Muscle of arm (tissue), 12 donors: ENCODE measurements around the gene CDHR5. TPM values are rescaled to one million over a fixed set of nuclear protein-coding genes. Genes with fewer than 3 reads are reported as not detected.

ENCODE experiments used
- DNase-seq: peaks from one replicate; pipeline ENCODE4 v3.0.0-alpha.2; 2013
- polyA plus RNA-seq, 12 donors: library from polyadenylated mRNA; unstranded; fragments of 120-200 nt; gene quantifications; one replicate each; pipeline ENCODE4 v1.2.1, GENCODE V29; 2013; ENCODE audit not compliant: insufficient read length in 12 of 12

The CDHR5 gene
- polyA plus RNA-seq, 12 donors, result 0.49 to 137 (median 1.7) TPM; not detected in 1

GRCh38 chr11:646214-646613, 21.5 kb upstream of the CDHR5 start:
- no peak for DNase-seq

- DNase-seq, result no peak
These were observed 20.8 kb upstream of the CDHR5 start for GRCh38 chr11:645536-645935.

- DNase-seq, result no peak
These were observed 19.3 kb upstream of the CDHR5 start for GRCh38 chr11:643849-644738.

- DNase-seq, result no peak
These were observed 18.6 kb upstream of the CDHR5 start for GRCh38 chr11:643366-643765.

GRCh38 chr11:641806-642370, 17.1 kb upstream of the CDHR5 start:
- no peak for DNase-seq

GRCh38 chr11:640021-640706, 15.4 kb upstream of the CDHR5 start:
- no peak for DNase-seq

GRCh38 chr11:639332-639955, 14.7 kb upstream of the CDHR5 start:
- DNase-seq, result no peak

GRCh38 chr11:638631-639331, 14.0 kb upstream of the CDHR5 start:
- no peak for DNase-seq

- DNase-seq, result no peak
These were observed 13.1 kb upstream of the CDHR5 start for GRCh38 chr11:637593-638521.

- DNase-seq, result no peak
These were observed 12.5 kb upstream of the CDHR5 start for GRCh38 chr11:637333-637592.

GRCh38 chr11:636511-637332, 12.0 kb upstream of the CDHR5 start, which contains the start of gene DRD4:
Gene DRD4 (plus strand): TSS chr11:637269. CDS start chr11:637305, 36 bp downstream.
- DNase-seq, result no peak

GRCh38 chr11:635945-636510, 11.3 kb upstream of the CDHR5 start:
- no peak for DNase-seq

GRCh38 chr11:630871-631270, 6.1 kb upstream of the CDHR5 start:
- no peak for DNase-seq

- no peak for DNase-seq
These were observed 4.5 kb upstream of the CDHR5 start for GRCh38 chr11:629237-629583.

- no peak for DNase-seq
These were observed 3.3 kb upstream of the CDHR5 start for GRCh38 chr11:628056-628455.

- no peak for DNase-seq
These were observed 2.5 kb upstream of the CDHR5 start for GRCh38 chr11:627308-627576.

- no peak for DNase-seq
These were observed 1.9 kb upstream of the CDHR5 start, which contains the start of gene SCT for GRCh38 chr11:626475-627307. Gene SCT (minus strand): TSS chr11:627181. CDS start chr11:627143, 38 bp downstream.

- DNase-seq, result no peak
These were observed 997 bp upstream of the CDHR5 start for GRCh38 chr11:625636-626268.
